HepG2 (cell line): ENCODE measurements around the gene NGB. TPM values are rescaled to one million over a fixed set of nuclear protein-coding genes. Genes with fewer than 3 reads are reported as not detected.

Source experiments
- AGO2 ChIP-seq: fragments of 200-400 bp; formaldehyde crosslinking; optimal IDR thresholded peaks from 2 replicates; pipeline ENCODE3; 2017; ENCODE audit warnings: mild to moderate bottlenecking, low read depth, low read length, moderate library complexity
- ATF7 ChIP-seq, 2 experiments: fragments of 450-650 bp in 1 of 2; sonication (generic) in 1 of 2; formaldehyde crosslinking in 1 of 2; IDR thresholded peaks; 2 replicates each; pipeline versions ENCODE4 v1.4.0 to v1.6.1; 2016 to 2020; ENCODE audit warnings: antibody characterized with exemption in 1 of 2, mild to moderate bottlenecking in 1 of 2, missing genetic modification reagents in 1 of 2
- GATA4 ChIP-seq: sonication (generic); IDR thresholded peaks from 2 replicates; pipeline ENCODE4 v1.6.1; 2016; ENCODE audit warnings: antibody characterized with exemption, low read depth, borderline replicate concordance
- HMGXB4 ChIP-seq, 2 experiments: sonication (generic) in 1 of 2; formaldehyde crosslinking in 1 of 2; IDR thresholded peaks; 2 replicates each; pipeline versions ENCODE4 v1.4.0 to v1.6.1; 2018 to 2020; ENCODE audit warnings: missing genetic modification reagents in 2 of 2, borderline replicate concordance in 1 of 2, low read depth in 1 of 2, mild to moderate bottlenecking in 1 of 2, missing biosample characterization in 1 of 2
- MAX ChIP-seq: IDR thresholded peaks from 2 replicates; pipeline ENCODE4 v1.6.1; 2012; ENCODE audit warnings: inconsistent platforms
- MEIS2 ChIP-seq: sonication (generic); formaldehyde crosslinking; IDR thresholded peaks from 2 replicates; pipeline ENCODE4 v1.9.0; 2021; ENCODE audit warnings: mild to moderate bottlenecking, missing genetic modification reagents
- MIER3 ChIP-seq: IDR thresholded peaks from 2 replicates; pipeline ENCODE4 v1.6.1; 2016; ENCODE audit warnings: missing compliant biosample characterization, borderline replicate concordance
- MLX ChIP-seq: IDR thresholded peaks from 2 replicates; pipeline ENCODE4 v1.6.1; 2016
- SAFB2 ChIP-seq: sonication (generic); formaldehyde crosslinking; IDR thresholded peaks from 2 replicates; pipeline ENCODE4 v1.5.1; 2020; ENCODE audit warnings: missing genetic modification reagents, low read depth, mild to moderate bottlenecking, borderline replicate concordance
- TOPORS ChIP-seq: sonication (generic); formaldehyde crosslinking; IDR thresholded peaks from 2 replicates; pipeline ENCODE4 v1.8.0; 2023; ENCODE audit warnings: mild to moderate bottlenecking, missing genetic modification reagents
- XBP1 ChIP-seq: sonication (generic); formaldehyde crosslinking; IDR thresholded peaks from 2 replicates; pipeline ENCODE4 v1.5.0; 2020; ENCODE audit warnings: missing genetic modification reagents
- ZFY ChIP-seq: sonication (generic); formaldehyde crosslinking; IDR thresholded peaks from 2 replicates; pipeline ENCODE4 v1.4.0; 2020; ENCODE audit warnings: missing genetic modification reagents
- ZNF44 ChIP-seq: sonication (generic); formaldehyde crosslinking; IDR thresholded peaks from 2 replicates; pipeline ENCODE4 v1.5.1; 2020; ENCODE audit warnings: mild to moderate bottlenecking, missing genetic modification reagents
- ZNF460 ChIP-seq: sonication (generic); formaldehyde crosslinking; IDR thresholded peaks from 2 replicates; pipeline ENCODE4 v1.5.1; 2020; ENCODE audit warnings: missing genetic modification reagents, mild to moderate bottlenecking, borderline replicate concordance
- ZNF547 ChIP-seq: sonication (generic); formaldehyde crosslinking; IDR thresholded peaks from 2 replicates; pipeline ENCODE4 v1.5.1; 2020; ENCODE audit warnings: mild to moderate bottlenecking, missing genetic modification reagents
- ZNF703 ChIP-seq: sonication (generic); formaldehyde crosslinking; IDR thresholded peaks from 2 replicates; pipeline ENCODE4 v1.5.1; 2020; ENCODE audit warnings: missing genetic modification reagents, mild to moderate bottlenecking, moderate library complexity, borderline replicate concordance
- ZSCAN30 ChIP-seq: sonication (generic); formaldehyde crosslinking; IDR thresholded peaks from 2 replicates; pipeline ENCODE4 v1.5.0; 2020; ENCODE audit warnings: mild to moderate bottlenecking, missing genetic modification reagents
- polyA plus RNA-seq, 8 experiments: library from polyadenylated mRNA; depleted of rRNA in 3 of 8; stranded (reverse) in 7 of 8; unstranded in 1 of 8; fragments of >200 nt; fragmentation: Illumina TruSeq in 4 of 8; extraction: Trizol in 4 of 8; gene quantifications; 2 replicates each; pipeline versions ENCODE4 v1.2.1 to v1.2.3, GENCODE V29; 2011 to 2016; ENCODE audit warnings: low read depth in 4 of 8, missing spikeins in 1 of 8, mixed read lengths in 1 of 8; ENCODE audit not compliant: insufficient read depth in 1 of 8
- total RNA-seq, 5 experiments: library from RNA; depleted of rRNA; stranded (reverse); fragments of >200 nt; fragmentation: Illumina TruSeq; extraction: Trizol; gene quantifications; 2 replicates each; pipeline ENCODE4 v1.2.3, GENCODE V29; 2016; ENCODE audit warnings: low read depth in 1 of 5
- TF ChIP-seq, protein P1 (sequence below): sonication (generic); formaldehyde crosslinking; IDR thresholded peaks from 2 replicates; pipeline ENCODE4 v1.5.0; 2020; ENCODE audit warnings: missing genetic modification reagents, mild to moderate bottlenecking, borderline replicate concordance
- TF ChIP-seq, protein P2 (sequence below): IDR thresholded peaks from 2 replicates; pipeline ENCODE4 v1.6.1; 2016; ENCODE audit warnings: low read depth
- TF ChIP-seq, protein P3 (sequence below): sonication (generic); formaldehyde crosslinking; IDR thresholded peaks from 2 replicates; pipeline ENCODE4; 2020; ENCODE audit warnings: missing genetic modification reagents, mild to moderate bottlenecking, borderline replicate concordance
- TF ChIP-seq, protein P4 (sequence below): IDR thresholded peaks from 2 replicates; pipeline ENCODE4 v1.6.1; 2016; ENCODE audit warnings: missing compliant biosample characterization, missing genetic modification reagents, borderline replicate concordance

Gene NGB
- total and polyA plus RNA-seq, 2 of the 13 experiments (the other 11 are each of a cell fraction or from before 2014, with no cell fraction given), result 0.04 TPM; not detected in 1

DNA sequence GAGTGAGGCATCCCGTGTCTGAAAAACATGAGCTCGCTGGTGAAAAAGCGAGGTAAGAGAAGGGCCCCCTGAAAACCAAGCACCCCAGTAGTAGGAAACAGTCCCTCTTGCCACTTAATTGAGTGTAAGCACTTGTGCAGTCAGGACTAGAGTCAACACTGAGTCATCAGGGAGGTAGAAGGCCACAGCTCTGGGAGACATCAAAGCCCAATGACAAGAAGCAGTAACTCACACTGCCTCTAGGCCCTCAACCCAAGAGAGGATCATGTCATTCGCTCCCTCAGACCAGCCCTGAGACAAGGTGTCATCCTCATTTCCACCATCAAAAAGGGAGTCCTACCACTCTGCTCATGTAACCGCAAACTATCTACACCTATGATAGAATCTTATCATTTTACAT lies 31.9 kb upstream of the NGB start (continued):
- TF ChIP-seq HMGXB4 (CRISPR knock-in tag; IDR thresholded peaks at IDR 0.05; ENCODE audit: borderline replicate concordance in 1 of 2, low read depth in 1 of 2) (0 out of 4 replicates have a peak, but pooled peaks of 1 of the 2 experiments have one; percentile 27), MLX (CRISPR knock-in tag) (no peak), ZNF703 (CRISPR knock-in tag) (no peak), ZSCAN30 (CRISPR knock-in tag) (no peak), ZNF44 (CRISPR knock-in tag) (no peak), MEIS2 (CRISPR knock-in tag) (peak; percentile 52; the same call in 1 of the 2 replicates), GATA4 (no peak), ZNF547 (no peak), MIER3 (no peak), TOPORS (CRISPR knock-in tag) (no peak), ATF7 (IDR thresholded peaks at IDR 0.05) (no peak), ATF7 (CRISPR knock-in tag; IDR thresholded peaks at IDR 0.05) (no peak), SAFB2 (no peak), ZFY (peak; percentile 37; the same call in 1 of the 2 replicates), XBP1 (CRISPR knock-in tag) (no peak), MAX (no peak), ZNF460 (CRISPR knock-in tag) (no peak), AGO2 (no peak)
- TF ChIP-seq, protein P1, sequence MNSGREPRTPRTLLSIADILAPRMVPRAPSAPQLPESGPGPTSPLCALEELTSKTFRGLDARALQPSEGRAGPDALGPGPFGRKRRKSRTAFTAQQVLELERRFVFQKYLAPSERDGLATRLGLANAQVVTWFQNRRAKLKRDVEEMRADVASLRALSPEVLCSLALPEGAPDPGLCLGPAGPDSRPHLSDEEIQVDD (CRISPR knock-in tag), result no peak
- TF ChIP-seq, protein P2, sequence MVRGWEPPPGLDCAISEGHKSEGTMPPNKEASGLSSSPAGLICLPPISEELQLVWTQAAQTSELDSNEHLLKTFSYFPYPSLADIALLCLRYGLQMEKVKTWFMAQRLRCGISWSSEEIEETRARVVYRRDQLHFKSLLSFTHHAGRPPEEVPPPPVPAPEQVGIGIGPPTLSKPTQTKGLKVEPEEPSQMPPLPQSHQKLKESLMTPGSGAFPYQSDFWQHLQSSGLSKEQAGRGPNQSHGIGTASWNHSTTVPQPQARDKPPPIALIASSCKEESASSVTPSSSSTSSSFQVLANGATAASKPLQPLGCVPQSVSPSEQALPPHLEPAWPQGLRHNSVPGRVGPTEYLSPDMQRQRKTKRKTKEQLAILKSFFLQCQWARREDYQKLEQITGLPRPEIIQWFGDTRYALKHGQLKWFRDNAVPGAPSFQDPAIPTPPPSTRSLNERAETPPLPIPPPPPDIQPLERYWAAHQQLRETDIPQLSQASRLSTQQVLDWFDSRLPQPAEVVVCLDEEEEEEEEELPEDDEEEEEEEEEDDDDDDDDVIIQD (CRISPR knock-in tag), result 0 out of 2 replicates have a peak, but pooled peaks have one; percentile 38
- TF ChIP-seq, protein P3, sequence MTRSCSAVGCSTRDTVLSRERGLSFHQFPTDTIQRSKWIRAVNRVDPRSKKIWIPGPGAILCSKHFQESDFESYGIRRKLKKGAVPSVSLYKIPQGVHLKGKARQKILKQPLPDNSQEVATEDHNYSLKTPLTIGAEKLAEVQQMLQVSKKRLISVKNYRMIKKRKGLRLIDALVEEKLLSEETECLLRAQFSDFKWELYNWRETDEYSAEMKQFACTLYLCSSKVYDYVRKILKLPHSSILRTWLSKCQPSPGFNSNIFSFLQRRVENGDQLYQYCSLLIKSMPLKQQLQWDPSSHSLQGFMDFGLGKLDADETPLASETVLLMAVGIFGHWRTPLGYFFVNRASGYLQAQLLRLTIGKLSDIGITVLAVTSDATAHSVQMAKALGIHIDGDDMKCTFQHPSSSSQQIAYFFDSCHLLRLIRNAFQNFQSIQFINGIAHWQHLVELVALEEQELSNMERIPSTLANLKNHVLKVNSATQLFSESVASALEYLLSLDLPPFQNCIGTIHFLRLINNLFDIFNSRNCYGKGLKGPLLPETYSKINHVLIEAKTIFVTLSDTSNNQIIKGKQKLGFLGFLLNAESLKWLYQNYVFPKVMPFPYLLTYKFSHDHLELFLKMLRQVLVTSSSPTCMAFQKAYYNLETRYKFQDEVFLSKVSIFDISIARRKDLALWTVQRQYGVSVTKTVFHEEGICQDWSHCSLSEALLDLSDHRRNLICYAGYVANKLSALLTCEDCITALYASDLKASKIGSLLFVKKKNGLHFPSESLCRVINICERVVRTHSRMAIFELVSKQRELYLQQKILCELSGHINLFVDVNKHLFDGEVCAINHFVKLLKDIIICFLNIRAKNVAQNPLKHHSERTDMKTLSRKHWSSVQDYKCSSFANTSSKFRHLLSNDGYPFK (CRISPR knock-in tag), result no peak
- TF ChIP-seq, protein P4, sequence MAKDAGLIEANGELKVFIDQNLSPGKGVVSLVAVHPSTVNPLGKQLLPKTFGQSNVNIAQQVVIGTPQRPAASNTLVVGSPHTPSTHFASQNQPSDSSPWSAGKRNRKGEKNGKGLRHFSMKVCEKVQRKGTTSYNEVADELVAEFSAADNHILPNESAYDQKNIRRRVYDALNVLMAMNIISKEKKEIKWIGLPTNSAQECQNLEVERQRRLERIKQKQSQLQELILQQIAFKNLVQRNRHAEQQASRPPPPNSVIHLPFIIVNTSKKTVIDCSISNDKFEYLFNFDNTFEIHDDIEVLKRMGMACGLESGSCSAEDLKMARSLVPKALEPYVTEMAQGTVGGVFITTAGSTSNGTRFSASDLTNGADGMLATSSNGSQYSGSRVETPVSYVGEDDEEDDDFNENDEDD (CRISPR knock-in tag), result no peak
